ENCODE measurements around the gene ZNF622. TPM values are rescaled to one million over a fixed set of nuclear protein-coding genes. Genes with fewer than 3 reads are reported as not detected.
"Not testable (repeated sequence)": the region's sequence is repeated elsewhere in the genome, so short reads cannot be mapped to it uniquely, and the experiment has no call there.

ZNF622 gene
- total RNA-seq, 4 donors from 2014 or later: 21.1 to 27.3 (median 25.5) TPM

DNA sequence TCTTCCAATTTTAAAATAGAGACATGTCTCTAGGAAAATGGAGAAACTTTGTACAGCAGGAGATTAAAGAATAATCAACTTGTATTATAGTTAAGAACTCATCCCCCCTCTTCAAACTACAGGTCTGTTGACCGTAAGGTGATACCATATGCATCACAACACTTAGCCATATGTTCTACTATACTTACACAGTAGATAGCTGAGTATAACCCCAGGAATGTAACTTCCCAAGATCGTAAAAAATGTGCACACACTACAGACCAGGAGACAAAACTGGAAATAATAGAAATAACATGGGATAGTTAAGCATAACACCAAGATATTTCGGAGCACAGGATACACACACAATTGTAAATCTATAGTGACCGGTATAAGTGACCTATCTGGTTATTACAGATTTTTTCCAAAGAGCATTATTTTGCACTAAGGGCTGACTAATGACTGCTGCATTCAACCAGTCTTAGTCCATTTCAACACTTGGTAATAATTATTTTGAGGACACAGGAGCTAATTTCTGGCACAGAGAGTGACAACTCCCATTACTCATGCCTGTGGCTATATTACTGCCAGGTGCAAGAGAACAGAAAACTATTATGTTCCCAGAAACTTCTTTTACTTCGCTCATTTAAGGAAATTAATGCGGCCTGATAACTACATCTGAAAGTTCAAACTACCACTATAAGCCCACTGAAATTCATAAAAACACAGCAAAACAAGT is 15.4 kb upstream of the ZNF622 start:
- no peaks in the 10 kb centered on the region for H3K36me3 ChIP-seq
- 79% methylated on average over 6 of the region's 6 CpGs for WGBS
- no peak for DNase-seq (ENCODE audit: low spot score in 2 of 2)
- no peaks in the 10 kb centered on the region for H3K27me3 ChIP-seq
- no peaks in the 10 kb centered on the region for H3K9me3 ChIP-seq
- peaks cover 12% of the 10 kb centered on the region for H3K4me1 ChIP-seq
- TF ChIP-seq, protein P1, sequence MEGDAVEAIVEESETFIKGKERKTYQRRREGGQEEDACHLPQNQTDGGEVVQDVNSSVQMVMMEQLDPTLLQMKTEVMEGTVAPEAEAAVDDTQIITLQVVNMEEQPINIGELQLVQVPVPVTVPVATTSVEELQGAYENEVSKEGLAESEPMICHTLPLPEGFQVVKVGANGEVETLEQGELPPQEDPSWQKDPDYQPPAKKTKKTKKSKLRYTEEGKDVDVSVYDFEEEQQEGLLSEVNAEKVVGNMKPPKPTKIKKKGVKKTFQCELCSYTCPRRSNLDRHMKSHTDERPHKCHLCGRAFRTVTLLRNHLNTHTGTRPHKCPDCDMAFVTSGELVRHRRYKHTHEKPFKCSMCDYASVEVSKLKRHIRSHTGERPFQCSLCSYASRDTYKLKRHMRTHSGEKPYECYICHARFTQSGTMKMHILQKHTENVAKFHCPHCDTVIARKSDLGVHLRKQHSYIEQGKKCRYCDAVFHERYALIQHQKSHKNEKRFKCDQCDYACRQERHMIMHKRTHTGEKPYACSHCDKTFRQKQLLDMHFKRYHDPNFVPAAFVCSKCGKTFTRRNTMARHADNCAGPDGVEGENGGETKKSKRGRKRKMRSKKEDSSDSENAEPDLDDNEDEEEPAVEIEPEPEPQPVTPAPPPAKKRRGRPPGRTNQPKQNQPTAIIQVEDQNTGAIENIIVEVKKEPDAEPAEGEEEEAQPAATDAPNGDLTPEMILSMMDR (IDR thresholded peaks at IDR 0.05): no peak
- TF ChIP-seq POLR2A (IDR thresholded peaks at IDR 0.05): no peak
- no peak for TF ChIP-seq POLR2AphosphoS5 (IDR thresholded peaks at IDR 0.05)
- TF ChIP-seq EP300 (IDR thresholded peaks at IDR 0.05): no peak
- H3K27ac ChIP-seq: no peak overlapping the region
- H3K4me3 ChIP-seq: no peak overlapping the region

DNA sequence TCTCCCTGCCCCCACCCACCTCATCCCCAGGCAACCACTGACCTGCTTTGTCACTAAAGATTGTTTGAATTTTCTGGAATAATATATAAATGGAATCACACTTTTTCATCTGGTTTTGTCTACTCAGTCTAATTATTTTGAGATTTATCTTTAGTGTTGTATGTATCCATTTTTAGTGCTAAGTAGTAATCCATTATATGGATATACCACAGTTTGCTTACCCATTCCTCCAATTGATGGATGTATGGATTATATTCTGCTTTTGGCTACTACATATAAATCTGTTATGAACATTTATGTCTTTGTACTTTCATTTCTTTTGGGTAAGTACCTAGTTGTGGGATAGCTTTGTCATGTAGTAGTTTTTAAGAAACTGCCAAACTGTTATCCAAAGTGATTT is 14.5 kb upstream of the ZNF622 start:
- no peaks in the 10 kb centered on the region for H3K27me3 ChIP-seq
- TF ChIP-seq EP300 (IDR thresholded peaks at IDR 0.05): no peak
- TF ChIP-seq POLR2A (IDR thresholded peaks at IDR 0.05): no peak
- no peak for TF ChIP-seq POLR2AphosphoS5 (IDR thresholded peaks at IDR 0.05)
- TF ChIP-seq, protein P1 (IDR thresholded peaks at IDR 0.05): no peak
- no peak overlapping the region for H3K4me3 ChIP-seq
- no peaks in the 10 kb centered on the region for H3K9me3 ChIP-seq
- peaks cover 12% of the 10 kb centered on the region for H3K4me1 ChIP-seq
- DNase-seq (ENCODE audit: low spot score in 2 of 2): no peak
- H3K27ac ChIP-seq: no peak overlapping the region
- H3K36me3 ChIP-seq: no peaks in the 10 kb centered on the region

DNA sequence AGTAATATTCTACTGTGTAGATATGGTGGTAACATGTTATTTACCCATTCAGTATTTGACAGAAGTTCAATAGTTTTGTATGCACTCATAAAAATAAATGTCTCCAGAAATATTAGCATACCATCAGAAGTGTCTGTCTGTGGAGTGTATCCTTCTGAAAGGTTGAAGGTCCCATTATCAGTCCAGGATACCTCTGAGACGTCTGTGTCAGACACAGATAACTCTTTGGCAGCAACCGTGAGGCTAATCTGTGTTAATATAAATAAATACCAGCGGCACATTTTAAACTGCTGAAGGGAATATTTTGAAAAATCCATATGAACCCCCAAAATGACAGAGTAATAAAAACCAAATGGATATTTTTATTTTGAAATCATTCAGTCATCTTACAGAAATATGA is 11.9 kb upstream of the ZNF622 start:
- Histone ChIP-seq H3K4me3 (no peak overlapping the region), H3K4me1 (no peaks in the 10 kb centered on the region), H3K27ac (no peak overlapping the region), H3K36me3 (no peaks in the 10 kb centered on the region), H3K27me3 (no peaks in the 10 kb centered on the region), H3K9me3 (no peaks in the 10 kb centered on the region)
- whole genome bisulfite sequencing: 81% methylated on average over 3 of the region's 3 CpGs
- TF ChIP-seq EP300 (IDR thresholded peaks at IDR 0.05): no peak
- TF ChIP-seq POLR2AphosphoS5 (IDR thresholded peaks at IDR 0.05): no peak
- no peak for TF ChIP-seq POLR2A (IDR thresholded peaks at IDR 0.05)
- TF ChIP-seq, protein P1 (IDR thresholded peaks at IDR 0.05): no peak
- no peak for DNase-seq (ENCODE audit: low spot score in 2 of 2)

DNA sequence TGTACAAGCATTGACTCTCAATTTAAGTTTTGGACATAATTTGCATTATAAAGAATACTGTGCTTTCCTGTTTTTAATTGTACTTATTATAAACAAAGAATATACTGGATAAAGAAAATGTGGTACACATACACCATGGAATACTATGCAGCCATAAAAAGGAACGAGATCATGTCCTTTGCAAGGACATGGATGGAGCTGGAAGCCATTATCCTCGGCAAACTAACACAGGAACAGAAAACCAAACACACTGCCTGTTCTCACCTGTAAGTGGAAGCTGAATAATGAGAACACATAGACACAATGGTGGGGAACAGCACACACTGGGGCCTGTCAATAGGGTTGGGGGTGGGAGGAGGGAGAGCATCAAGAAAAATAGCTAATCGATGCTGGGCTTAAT is 10.8 kb upstream of the ZNF622 start:
- not testable (repeated sequence) for H3K36me3 ChIP-seq; H3K4me1 ChIP-seq; H3K9me3 ChIP-seq; H3K27ac ChIP-seq; H3K27me3 ChIP-seq; H3K4me3 ChIP-seq; DNase-seq (ENCODE audit: low spot score in 2 of 2)
- WGBS: 95% methylated on average over 3 of the region's 3 CpGs

DNA sequence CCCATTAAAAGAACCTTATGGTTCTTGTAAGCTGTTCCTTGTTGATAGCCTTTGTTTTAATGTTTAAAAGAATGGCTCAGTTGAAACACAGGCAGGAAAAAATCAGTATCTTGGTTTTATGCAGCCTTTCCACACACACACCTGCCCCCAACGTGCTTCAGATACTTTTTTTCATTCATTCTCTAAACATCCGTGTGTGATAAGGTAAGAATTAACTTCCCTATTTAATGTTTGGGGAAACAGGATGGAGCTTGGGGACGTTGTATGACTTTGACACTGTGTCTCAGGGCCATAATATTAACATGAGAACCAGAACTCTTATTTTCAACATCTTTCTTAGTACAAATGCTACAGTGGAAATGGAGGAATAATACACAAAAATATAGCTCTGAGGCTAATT is 5.8 kb upstream of the ZNF622 start:
- Histone ChIP-seq H3K9me3 (no peaks in the 10 kb centered on the region), H3K36me3 (no peaks in the 10 kb centered on the region), H3K27me3 (no peaks in the 10 kb centered on the region), H3K4me1 (peaks cover 16% of the 10 kb centered on the region), H3K4me3 (no peak overlapping the region), H3K27ac (no peak overlapping the region)
- DNase-seq (ENCODE audit: low spot score in 2 of 2): no peak
- TF ChIP-seq POLR2A (IDR thresholded peaks at IDR 0.05): no peak
- TF ChIP-seq, protein P1 (IDR thresholded peaks at IDR 0.05): no peak
- no peak for TF ChIP-seq EP300 (IDR thresholded peaks at IDR 0.05)
- no peak for TF ChIP-seq POLR2AphosphoS5 (IDR thresholded peaks at IDR 0.05)
- WGBS: 65% methylated on average over 3 of the region's 3 CpGs
